Loucy (cell line): ENCODE data around the gene MLEC.

Source experiments
- H2AFZ ChIP-seq: fragments of 200-600 bp; sonication (generic); 2 replicates; pipeline ENCODE4 v1.6.0; 2016; ENCODE audit warnings: antibody characterized with exemption, mild to moderate bottlenecking, low read length, moderate library complexity
- H3F3A ChIP-seq: fragments of 200-600 bp; 2 replicates; pipeline ENCODE4 v1.6.0; 2016; ENCODE audit warnings: antibody characterized with exemption, low read depth, mild to moderate bottlenecking
- H3K27me3 ChIP-seq: fragments of 200-600 bp; sonication (generic); 2 replicates; pipeline ENCODE4 v1.6.1; 2014; ENCODE audit warnings: low read length, mild to moderate bottlenecking; ENCODE audit not compliant: insufficient read depth, poor library complexity, severe bottlenecking
- H3K36me3 ChIP-seq: fragments of 200-600 bp; sonication (generic); 2 replicates; pipeline ENCODE4 v1.6.1; 2016; ENCODE audit warnings: low read length; ENCODE audit not compliant: insufficient read depth
- H3K4me1 ChIP-seq: fragments of 200-600 bp; sonication (generic); 2 replicates; pipeline ENCODE4 v1.5.1; 2014; ENCODE audit warnings: low read length, mild to moderate bottlenecking; ENCODE audit not compliant: insufficient read depth, poor library complexity, severe bottlenecking
- H3K4me2 ChIP-seq: fragments of 200-600 bp; sonication (generic); 2 replicates; pipeline ENCODE4 v1.6.0; 2014; ENCODE audit warnings: antibody characterized with exemption, low read length, low read depth, mild to moderate bottlenecking; ENCODE audit not compliant: poor library complexity, severe bottlenecking
- H3K4me3 ChIP-seq: fragments of 200-600 bp; sonication (generic); 2 replicates; pipeline ENCODE4 v1.5.1; 2014; ENCODE audit warnings: low read length, mild to moderate bottlenecking, mixed read lengths; ENCODE audit not compliant: poor library complexity, severe bottlenecking
- H3K79me2 ChIP-seq: fragments of 200-600 bp; sonication (generic); 2 replicates; pipeline ENCODE4 v1.6.1; 2014; ENCODE audit warnings: low read length; ENCODE audit not compliant: insufficient read depth
- H3K9ac ChIP-seq: fragments of 200-600 bp; sonication (generic); 2 replicates; pipeline ENCODE4 v1.6.0; 2014; ENCODE audit warnings: mild to moderate bottlenecking, low read depth, low read length, moderate library complexity; ENCODE audit not compliant: poor library complexity, severe bottlenecking
- H3K9me2 ChIP-seq: fragments of 200-600 bp; sonication (generic); replicated peaks from 2 replicates; pipeline ENCODE4 v1.6.1; 2016; ENCODE audit warnings: low read depth, low read length, mixed read lengths
- H3K9me3 ChIP-seq: fragments of 200-600 bp; sonication (generic); 2 replicates; pipeline ENCODE4 v1.6.1; 2014; ENCODE audit warnings: mild to moderate bottlenecking, antibody characterized with exemption, low read length, low read depth; ENCODE audit not compliant: insufficient read depth
- H4K20me1 ChIP-seq: fragments of 200-600 bp; sonication (generic); 2 replicates; pipeline ENCODE4 v1.6.0; 2014; ENCODE audit warnings: antibody characterized with exemption, low read length, mild to moderate bottlenecking; ENCODE audit not compliant: insufficient read depth, poor library complexity, severe bottlenecking
- EZH2phosphoT487 ChIP-seq: fragments of 200-600 bp; IDR thresholded peaks from 2 replicates; pipeline ENCODE4 v1.6.1; 2018; ENCODE audit warnings: antibody characterized with exemption, mild to moderate bottlenecking, moderate library complexity, borderline replicate concordance
- TF ChIP-seq, protein P1 (sequence below): fragments of 200-600 bp; sonication (generic); conservative IDR thresholded peaks from 2 replicates; pipeline ENCODE4 v1.5.1; 2014; ENCODE audit warnings: mild to moderate bottlenecking, antibody characterized with exemption, low read length

The MLEC gene, protein sequence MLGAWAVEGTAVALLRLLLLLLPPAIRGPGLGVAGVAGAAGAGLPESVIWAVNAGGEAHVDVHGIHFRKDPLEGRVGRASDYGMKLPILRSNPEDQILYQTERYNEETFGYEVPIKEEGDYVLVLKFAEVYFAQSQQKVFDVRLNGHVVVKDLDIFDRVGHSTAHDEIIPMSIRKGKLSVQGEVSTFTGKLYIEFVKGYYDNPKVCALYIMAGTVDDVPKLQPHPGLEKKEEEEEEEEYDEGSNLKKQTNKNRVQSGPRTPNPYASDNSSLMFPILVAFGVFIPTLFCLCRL

GRCh38 chr12:120686690-120687577, at the start of gene MLEC:
Gene MLEC, plus strand, starts transcription at chr12:120687149. Its CDS starts 148 bp downstream, at chr12:120687297.
- Histone ChIP-seq H3K79me2 (peaks cover 50% of the 10 kb centered on the region), H3F3A (peaks cover 4% of the 10 kb centered on the region; the same call in 1 of the 2 replicates), H3K36me3 (no peaks in the 10 kb centered on the region), H3K9ac (peak within 1 kb of the TSS; percentile 96), H3K4me1 (peaks cover 45% of the 10 kb centered on the region), H2AFZ (peak within 1 kb of the TSS; percentile 91), H3K27me3 (no peaks in the 10 kb centered on the region), H4K20me1 (peaks cover 45% of the 10 kb centered on the region), H3K4me2 (peak within 1 kb of the TSS; percentile 99), H3K4me3 (peak within 1 kb of the TSS; percentile 89), H3K9me2 (no peaks in the 10 kb centered on the region), H3K9me3 (no peaks in the 10 kb centered on the region)
- TF ChIP-seq, protein P1, sequence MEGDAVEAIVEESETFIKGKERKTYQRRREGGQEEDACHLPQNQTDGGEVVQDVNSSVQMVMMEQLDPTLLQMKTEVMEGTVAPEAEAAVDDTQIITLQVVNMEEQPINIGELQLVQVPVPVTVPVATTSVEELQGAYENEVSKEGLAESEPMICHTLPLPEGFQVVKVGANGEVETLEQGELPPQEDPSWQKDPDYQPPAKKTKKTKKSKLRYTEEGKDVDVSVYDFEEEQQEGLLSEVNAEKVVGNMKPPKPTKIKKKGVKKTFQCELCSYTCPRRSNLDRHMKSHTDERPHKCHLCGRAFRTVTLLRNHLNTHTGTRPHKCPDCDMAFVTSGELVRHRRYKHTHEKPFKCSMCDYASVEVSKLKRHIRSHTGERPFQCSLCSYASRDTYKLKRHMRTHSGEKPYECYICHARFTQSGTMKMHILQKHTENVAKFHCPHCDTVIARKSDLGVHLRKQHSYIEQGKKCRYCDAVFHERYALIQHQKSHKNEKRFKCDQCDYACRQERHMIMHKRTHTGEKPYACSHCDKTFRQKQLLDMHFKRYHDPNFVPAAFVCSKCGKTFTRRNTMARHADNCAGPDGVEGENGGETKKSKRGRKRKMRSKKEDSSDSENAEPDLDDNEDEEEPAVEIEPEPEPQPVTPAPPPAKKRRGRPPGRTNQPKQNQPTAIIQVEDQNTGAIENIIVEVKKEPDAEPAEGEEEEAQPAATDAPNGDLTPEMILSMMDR = no peak
- no peak for TF ChIP-seq EZH2phosphoT487

- Histone ChIP-seq H3K9ac (no peak within 1 kb of the TSS), H3K79me2 (no peaks in the 10 kb centered on the region), H3K4me3 (peak within 1 kb of the TSS; percentile 53), H3K9me2 (no peaks in the 10 kb centered on the region), H4K20me1 (peaks cover 3% of the 10 kb centered on the region), H3K36me3 (no peaks in the 10 kb centered on the region), H3K9me3 (no peaks in the 10 kb centered on the region), H2AFZ (peak within 1 kb of the TSS; percentile 69), H3K4me2 (peak within 1 kb of the TSS; percentile 78), H3K27me3 (peaks cover 23% of the 10 kb centered on the region), H3F3A (no peaks in the 10 kb centered on the region), H3K4me1 (peaks cover 6% of the 10 kb centered on the region)
- TF ChIP-seq, protein P1 = peak; percentile 39
- TF ChIP-seq EZH2phosphoT487 = no peak
These were observed 46.9 kb upstream of the MLEC start, which contains the start of gene CABP1 for GRCh38 chr12:120639771-120640721. Gene CABP1, plus strand, starts transcription at chr12:120640626. Its CDS starts 60 bp downstream, at chr12:120640686.
